GM23248 (cell line): Measurements from ENCODE around the gene NCEH1. TPM values are rescaled to one million over a fixed set of nuclear protein-coding genes. Genes with fewer than 3 reads are reported as not detected.
"Not testable (repeated sequence)": the region's sequence is repeated elsewhere in the genome, so short reads cannot be mapped to it uniquely, and the experiment has no call there.

Experiments used
- DNase-seq: peaks from one replicate; pipeline ENCODE4 v3.0.0-alpha.2; 2015
- H2AFZ ChIP-seq: fragments of 200-600 bp; sonication (generic); 2 replicates; pipeline ENCODE4 v1.6.1; 2016; ENCODE audit warnings: antibody characterized with exemption
- H3F3A ChIP-seq: fragments of 200-600 bp; sonication (generic); 2 replicates; pipeline ENCODE4 v1.6.1; 2016; ENCODE audit warnings: mild to moderate bottlenecking, antibody characterized with exemption, mixed run types; ENCODE audit not compliant: insufficient read depth
- H3K27ac ChIP-seq: fragments of 200-600 bp; sonication (generic); 2 replicates; pipeline ENCODE4 v1.5.1; 2016; ENCODE audit warnings: mild to moderate bottlenecking
- H3K27me3 ChIP-seq: fragments of 200-600 bp; sonication (generic); replicated peaks from 2 replicates; pipeline ENCODE4 v1.6.1; 2016; ENCODE audit warnings: mild to moderate bottlenecking; ENCODE audit not compliant: insufficient read depth
- H3K36me3 ChIP-seq: fragments of 200-600 bp; sonication (generic); 2 replicates; pipeline ENCODE4 v1.6.1; 2016; ENCODE audit warnings: low read depth, mild to moderate bottlenecking
- H3K4me1 ChIP-seq: fragments of 200-600 bp; sonication (generic); 2 replicates; pipeline ENCODE4 v1.6.1; 2016; ENCODE audit warnings: mild to moderate bottlenecking; ENCODE audit not compliant: insufficient read depth
- H3K4me2 ChIP-seq: fragments of 200-600 bp; sonication (generic); one replicate; pipeline ENCODE4 v1.6.1; 2016; ENCODE audit warnings: mild to moderate bottlenecking; ENCODE audit not compliant: unreplicated experiment
- H3K4me3 ChIP-seq: fragments of 200-600 bp; sonication (generic); 2 replicates; pipeline ENCODE4 v1.5.1; 2016; ENCODE audit warnings: mild to moderate bottlenecking
- H3K79me2 ChIP-seq: fragments of 200-600 bp; sonication (generic); 2 replicates; pipeline ENCODE4 v1.6.1; 2016; ENCODE audit warnings: mild to moderate bottlenecking; ENCODE audit not compliant: insufficient read depth
- H3K9ac ChIP-seq: fragments of 200-600 bp; sonication (generic); 2 replicates; pipeline ENCODE4 v1.6.1; 2016; ENCODE audit warnings: mild to moderate bottlenecking
- H3K9me2 ChIP-seq: fragments of 200-600 bp; sonication (generic); 2 replicates; pipeline ENCODE4 v1.6.1; 2016; ENCODE audit warnings: mixed run types, mild to moderate bottlenecking, moderate library complexity; ENCODE audit not compliant: insufficient read depth
- H3K9me3 ChIP-seq: fragments of 200-600 bp; sonication (generic); one replicate; pipeline ENCODE4 v1.6.1; 2017; ENCODE audit warnings: low read depth
- H4K20me1 ChIP-seq: fragments of 200-600 bp; sonication (generic); 2 replicates; pipeline ENCODE4 v1.6.0; 2016; ENCODE audit not compliant: insufficient read depth
- EZH2 ChIP-seq: fragments of 200-600 bp; sonication (generic); IDR thresholded peaks from 2 replicates; pipeline ENCODE4 v1.6.1; 2018; ENCODE audit warnings: antibody characterized with exemption, mild to moderate bottlenecking; ENCODE audit not compliant: insufficient read depth, poor library complexity, severe bottlenecking
- EZH2phosphoT487 ChIP-seq: fragments of 200-600 bp; sonication (generic); IDR thresholded peaks from 2 replicates; pipeline ENCODE4 v1.6.1; 2018; ENCODE audit warnings: antibody characterized with exemption, moderate library complexity, mild to moderate bottlenecking, low read depth; ENCODE audit not compliant: insufficient read depth
- WGBS, 2 experiments: methylation state at CpG; one replicate each; pipeline ENCODE4 v1.1.6; 2015 to 2017; ENCODE audit warnings: low lambda C conversion rate in 2 of 2, low coverage in 1 of 2; ENCODE audit errors: missing lambda C conversion rate in 2 of 2; 5-methylcytosine and 5-hydroxymethylcytosine counted together
- in situ Hi-C: fragments of 300-500 bp; cut with MboI; formaldehyde crosslinking; loops from 2 replicates; pipeline ENCODE4 v1.15.0; 2020
- polyA plus RNA-seq: library from polyadenylated mRNA; unstranded; fragments of >200 nt; fragmentation: Nextera tagmentation; extraction: Ambion mirVana; gene quantifications from 2 replicates; pipeline ENCODE4 v1.2.1, GENCODE V29; 2016
- total RNA-seq: library from RNA; depleted of rRNA; stranded (reverse); fragments of >200 nt; shearing (Covaris generic); gene quantifications from 2 replicates; pipeline ENCODE4 v1.2.3, GENCODE V29; 2014

Gene NCEH1
- total and polyA plus RNA-seq, 2 experiments from 2014 or later, result 16.5 to 19.5 TPM

DNA sequence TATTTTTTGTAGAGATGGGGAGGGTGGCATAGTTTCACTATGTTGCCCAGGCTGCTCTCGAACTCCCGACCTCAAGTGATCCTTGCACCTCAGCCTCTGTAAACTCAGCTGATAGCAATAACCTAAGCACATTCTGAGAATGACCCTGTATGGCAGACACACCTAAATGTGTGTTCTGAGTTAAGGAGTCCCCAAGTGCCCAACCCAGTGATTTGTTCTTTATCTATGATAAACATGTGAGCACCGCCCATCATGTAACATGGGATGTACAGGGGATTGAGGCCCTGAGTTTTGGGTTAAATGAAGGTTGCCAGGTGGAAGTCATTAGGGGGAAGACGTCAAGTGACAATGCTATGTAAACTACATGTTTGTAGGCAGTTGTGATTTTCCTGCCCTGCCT, 5.7 kb downstream of the NCEH1 start:
- Histone ChIP-seq H3K27me3 (no peaks in the 10 kb centered on the region), H3K9ac (no peak overlapping the region), H3K4me2 (no peak overlapping the region), H3K9me2 (no peaks in the 10 kb centered on the region), H3F3A (peaks cover 9% of the 10 kb centered on the region), H2AFZ (no peak overlapping the region), H3K27ac (no peak overlapping the region), H3K4me3 (no peak overlapping the region), H3K9me3 (no peaks in the 10 kb centered on the region), H3K79me2 (peaks cover 98% of the 10 kb centered on the region), H3K36me3 (no peaks in the 10 kb centered on the region), H3K4me1 (peaks cover 21% of the 10 kb centered on the region), H4K20me1 (no peaks in the 10 kb centered on the region)
- 82 to 86% methylated on average over 4 of the region's 4 CpGs for WGBS, 2 experiments
- in situ Hi-C loops, result no loop called here
- TF ChIP-seq EZH2, result no peak
- no peak for TF ChIP-seq EZH2phosphoT487
- DNase-seq, result no peak

DNA sequence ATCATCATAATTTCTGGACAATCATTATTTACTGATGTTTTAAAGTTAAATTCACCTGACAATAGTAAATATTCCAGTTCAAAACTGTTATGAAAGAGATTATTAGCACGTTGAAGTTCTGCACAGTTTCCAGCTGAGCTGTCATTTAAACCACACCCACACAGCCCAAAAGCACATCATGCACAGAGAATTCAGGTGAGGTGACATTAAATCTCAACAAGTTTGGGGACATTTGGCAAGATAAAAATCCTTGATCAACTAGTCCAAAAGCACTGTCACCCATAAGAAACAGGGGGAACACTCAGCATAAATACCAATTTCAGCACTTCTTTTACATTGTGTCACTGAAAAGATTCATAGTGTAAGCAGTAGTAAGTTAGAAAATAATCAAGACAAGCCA, 6.9 kb downstream of the NCEH1 start:
- 5 to 14% methylated on average over 1 of the region's 1 CpG for WGBS, 2 experiments
- Histone ChIP-seq H3K4me1 (peaks cover 13% of the 10 kb centered on the region), H2AFZ (no peak overlapping the region), H3K4me2 (no peak overlapping the region), H3K27ac (no peak overlapping the region), H3K79me2 (peaks cover 100% of the 10 kb centered on the region), H4K20me1 (no peaks in the 10 kb centered on the region), H3K9me3 (no peaks in the 10 kb centered on the region), H3K9me2 (no peaks in the 10 kb centered on the region), H3F3A (no peaks in the 10 kb centered on the region), H3K27me3 (no peaks in the 10 kb centered on the region), H3K4me3 (no peak overlapping the region), H3K9ac (no peak overlapping the region), H3K36me3 (no peaks in the 10 kb centered on the region)
- in situ Hi-C loops, result no loop called here
- no peak for TF ChIP-seq EZH2
- no peak for TF ChIP-seq EZH2phosphoT487
- no peak for DNase-seq

DNA sequence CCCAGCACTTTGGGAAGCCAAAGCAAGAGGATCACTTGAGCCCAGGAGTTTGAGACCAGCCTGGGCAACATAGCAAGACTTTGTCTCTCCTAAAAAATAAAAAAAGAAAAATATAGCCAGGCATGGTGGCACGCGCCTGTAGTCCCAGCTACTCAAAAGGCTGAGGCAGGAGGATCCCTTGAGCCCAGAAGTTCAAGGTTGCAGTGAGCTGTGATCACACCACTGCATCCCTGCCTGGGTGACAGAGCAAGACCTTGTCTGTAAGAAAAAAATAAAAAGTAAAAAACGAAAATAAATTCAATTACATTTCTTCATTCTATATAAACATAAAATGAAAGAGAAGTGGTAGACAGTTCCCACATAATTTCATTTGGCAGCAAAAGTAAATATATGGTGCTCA, 8.1 kb downstream of the NCEH1 start:
- in situ Hi-C loops, H3K27me3 ChIP-seq: not testable (repeated sequence)
- 92 to 96% methylated on average over 3 of the region's 3 CpGs for WGBS, 2 experiments

GRCh38 chr3:172702256-172702655, 8.6 kb downstream of the NCEH1 start:
- Histone ChIP-seq H3K4me3 (no peak overlapping the region), H2AFZ (no peak overlapping the region)

More for the DNA sequence above, 8.1 kb downstream of the NCEH1 start:
- not testable (repeated sequence) for H3K27ac ChIP-seq, H3K36me3 ChIP-seq, H3K4me1 ChIP-seq, H3K4me2 ChIP-seq, H3F3A ChIP-seq, H3K9me2 ChIP-seq, H4K20me1 ChIP-seq, H3K9me3 ChIP-seq, H2AFZ ChIP-seq, H3K4me3 ChIP-seq, DNase-seq, H3K9ac ChIP-seq
- H3K79me2 ChIP-seq, result peaks cover 100% of the 10 kb centered on the region

GRCh38 chr3:172701751-172702150, 9.1 kb downstream of the NCEH1 start:
- no peaks in the 10 kb centered on the region for H4K20me1 ChIP-seq
- 97 to 100% methylated on average over 3 of the region's 3 CpGs for WGBS, 2 experiments
- H3K9me3 ChIP-seq, result no peaks in the 10 kb centered on the region
- no peak overlapping the region for H3K4me2 ChIP-seq
- no peaks in the 10 kb centered on the region for H3K36me3 ChIP-seq
- no peaks in the 10 kb centered on the region for H3F3A ChIP-seq
- H3K4me3 ChIP-seq, result no peak overlapping the region
- H3K79me2 ChIP-seq, result peaks cover 100% of the 10 kb centered on the region
- DNase-seq, result no peak
- no peak overlapping the region for H3K9ac ChIP-seq
- in situ Hi-C loops, result no loop called here
- no peak overlapping the region for H3K27ac ChIP-seq
- TF ChIP-seq EZH2phosphoT487 (no peak), EZH2 (no peak)
- no peak overlapping the region for H2AFZ ChIP-seq
- H3K9me2 ChIP-seq, result no peaks in the 10 kb centered on the region
- no peaks in the 10 kb centered on the region for H3K27me3 ChIP-seq
- no peaks in the 10 kb centered on the region for H3K4me1 ChIP-seq

More at GRCh38 chr3:172702256-172702655, 8.6 kb downstream of the NCEH1 start:
- Histone ChIP-seq H3K36me3 (no peaks in the 10 kb centered on the region), H3K4me1 (no peaks in the 10 kb centered on the region), H3K4me2 (no peak overlapping the region), H4K20me1 (no peaks in the 10 kb centered on the region), H3K9me2 (no peaks in the 10 kb centered on the region), H3K79me2 (peaks cover 100% of the 10 kb centered on the region), H3K27me3 (no peaks in the 10 kb centered on the region), H3K9ac (no peak overlapping the region), H3K9me3 (no peaks in the 10 kb centered on the region), H3F3A (no peaks in the 10 kb centered on the region), H3K27ac (no peak overlapping the region)
- TF ChIP-seq EZH2, result no peak
- TF ChIP-seq EZH2phosphoT487, result no peak
- 88 to 90% methylated on average over 3 of the region's 3 CpGs for WGBS, 2 experiments
- no peak for DNase-seq
- in situ Hi-C loops, result no loop called here
